ENCODE measurements around the gene MGA.
"Not testable (repeated sequence)": the region's sequence is repeated elsewhere in the genome, so short reads cannot be mapped to it uniquely, and the experiment has no call there.

Gene MGA

DNA sequence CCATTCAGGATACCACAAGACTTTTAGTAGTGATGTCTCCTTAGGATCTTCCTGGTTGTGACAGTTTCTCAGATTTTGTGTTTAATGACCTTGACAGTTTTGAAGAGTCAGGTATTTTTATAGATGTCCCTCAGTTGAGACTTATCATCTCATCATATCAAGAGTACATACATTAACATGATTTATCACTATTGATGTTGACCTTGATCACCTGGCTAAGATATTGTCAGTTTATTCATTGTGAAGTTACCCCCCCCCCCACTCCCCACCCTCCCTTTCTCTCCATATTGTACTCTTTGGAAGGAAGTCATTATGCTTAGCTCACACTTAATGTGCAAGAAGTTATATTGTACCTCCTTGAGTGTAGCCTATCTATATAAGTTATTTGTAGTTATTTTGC lies 42.9 kb downstream of the MGA start:
- in situ Hi-C loops (cut with HindIII; ENCODE audit: low sequenced_read_pairs), result loop anchor here (5.0 kb wide), 2 partner anchors 34 to 36 kb away; no protein-coding TSS in a partner anchor

- in situ Hi-C loops (cut with HindIII; ENCODE audit: low sequenced_read_pairs), result no loop called here
These were observed 52.8 kb downstream of the MGA start for GRCh38 chr15:41713047-41713446.

GRCh38 chr15:41714291-41714690 lies 54.1 kb downstream of the MGA start:
- in situ Hi-C loops (cut with HindIII; ENCODE audit: low sequenced_read_pairs), result no loop called here

GRCh38 chr15:41716864-41717263 lies 56.7 kb downstream of the MGA start:
- in situ Hi-C loops (cut with HindIII; ENCODE audit: low sequenced_read_pairs), result no loop called here

DNA sequence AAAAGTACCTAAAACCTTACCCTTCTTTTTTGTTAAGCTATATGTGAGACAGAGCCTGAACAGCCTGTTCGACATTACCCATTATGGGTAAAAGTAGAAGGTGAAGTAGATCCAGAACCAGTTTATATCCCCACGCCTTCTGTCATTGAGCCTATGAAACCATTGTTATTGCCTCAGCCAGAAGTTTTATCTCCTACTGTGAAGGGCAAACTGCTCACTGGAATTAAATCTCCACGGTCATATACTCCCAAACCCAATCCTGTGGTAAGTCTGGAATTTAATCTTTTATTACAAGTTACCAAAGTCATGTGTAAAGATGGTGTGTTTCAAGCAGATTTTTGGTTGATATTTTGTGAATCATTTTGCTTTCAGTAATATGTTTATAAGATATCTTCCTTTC lies 66.9 kb downstream of the MGA start:
- in situ Hi-C loops (cut with HindIII; ENCODE audit: low sequenced_read_pairs), result no loop called here

GRCh38 chr15:41728061-41728460 lies 67.9 kb downstream of the MGA start:
- in situ Hi-C loops (cut with HindIII; ENCODE audit: low sequenced_read_pairs), result not testable (repeated sequence)

DNA sequence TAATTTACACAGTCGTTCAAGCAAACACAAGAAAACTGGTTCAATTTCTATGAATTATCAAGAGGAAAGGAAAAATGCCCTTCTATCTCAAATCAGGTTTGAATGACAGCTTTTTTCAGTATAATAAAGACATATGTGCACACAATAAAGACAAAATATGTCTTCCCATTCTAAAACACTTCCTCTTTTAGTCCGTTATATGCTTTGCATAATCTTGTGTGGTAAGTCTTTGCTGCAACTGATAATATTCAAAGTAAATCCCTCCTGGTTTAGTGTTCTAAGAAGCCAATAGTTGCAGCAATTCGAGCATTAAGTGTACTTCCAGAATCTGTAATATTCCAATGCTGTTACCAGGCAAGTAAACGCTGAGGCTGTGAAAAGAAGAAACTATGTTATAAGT lies 70.3 kb downstream of the MGA start:
- in situ Hi-C loops (cut with HindIII; ENCODE audit: low sequenced_read_pairs), result no loop called here

GRCh38 chr15:41732483-41732882 lies 72.3 kb downstream of the MGA start:
- in situ Hi-C loops (cut with HindIII; ENCODE audit: low sequenced_read_pairs), result no loop called here

GRCh38 chr15:41734079-41734478 lies 73.9 kb downstream of the MGA start:
- in situ Hi-C loops (cut with HindIII; ENCODE audit: low sequenced_read_pairs), result no loop called here

DNA sequence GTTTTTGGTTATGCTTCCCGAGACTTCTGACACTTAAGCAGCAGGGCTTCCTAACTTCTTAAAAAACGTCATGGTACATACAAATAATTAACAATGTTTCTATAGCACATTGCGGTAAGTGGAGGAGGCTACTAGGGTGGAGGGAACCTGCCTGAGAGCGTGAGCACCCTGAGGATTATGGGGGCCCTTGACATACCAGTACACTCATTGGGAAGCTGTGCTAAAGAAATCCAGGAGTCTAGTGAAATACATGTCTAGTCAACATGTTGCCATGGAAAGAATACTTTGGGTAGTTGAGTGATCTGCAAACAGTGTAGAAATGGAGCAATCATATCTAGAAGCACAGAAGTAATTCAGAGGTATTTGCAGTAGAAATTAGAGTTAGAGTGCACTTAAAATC lies 74.8 kb downstream of the MGA start:
- in situ Hi-C loops (cut with HindIII; ENCODE audit: low sequenced_read_pairs), result loop anchor here (5.0 kb wide), 2 partner anchors 33 to 77 kb away; no protein-coding TSS in a partner anchor

GRCh38 chr15:41735492-41735891 lies 75.3 kb downstream of the MGA start:
- in situ Hi-C loops (cut with HindIII; ENCODE audit: low sequenced_read_pairs), result loop anchor here (5.0 kb wide), 2 partner anchors 33 to 77 kb away; no protein-coding TSS in a partner anchor

GRCh38 chr15:41746802-41747201 lies 86.6 kb downstream of the MGA start:
- in situ Hi-C loops (cut with HindIII; ENCODE audit: low sequenced_read_pairs), result no loop called here

DNA sequence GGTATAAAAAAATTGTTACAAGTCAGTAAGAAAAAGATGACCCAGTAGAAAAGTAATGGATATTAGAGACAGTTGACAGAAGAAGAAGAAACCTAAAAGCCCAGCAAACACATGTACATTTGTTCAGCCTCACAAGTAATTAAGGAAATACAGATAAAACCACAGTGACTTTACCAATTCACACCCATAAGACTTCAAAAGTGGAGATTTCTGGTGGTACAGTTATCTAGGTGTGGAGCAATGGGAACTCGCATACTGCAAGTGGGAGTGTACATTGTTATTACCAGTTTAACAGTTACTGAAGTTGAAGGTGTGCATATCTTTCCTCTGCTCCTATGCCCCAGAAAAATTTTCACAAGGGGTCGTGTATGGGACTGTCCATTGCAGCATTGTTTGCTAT lies 96.0 kb downstream of the MGA start:
- in situ Hi-C loops (cut with HindIII; ENCODE audit: low sequenced_read_pairs), result no loop called here

DNA sequence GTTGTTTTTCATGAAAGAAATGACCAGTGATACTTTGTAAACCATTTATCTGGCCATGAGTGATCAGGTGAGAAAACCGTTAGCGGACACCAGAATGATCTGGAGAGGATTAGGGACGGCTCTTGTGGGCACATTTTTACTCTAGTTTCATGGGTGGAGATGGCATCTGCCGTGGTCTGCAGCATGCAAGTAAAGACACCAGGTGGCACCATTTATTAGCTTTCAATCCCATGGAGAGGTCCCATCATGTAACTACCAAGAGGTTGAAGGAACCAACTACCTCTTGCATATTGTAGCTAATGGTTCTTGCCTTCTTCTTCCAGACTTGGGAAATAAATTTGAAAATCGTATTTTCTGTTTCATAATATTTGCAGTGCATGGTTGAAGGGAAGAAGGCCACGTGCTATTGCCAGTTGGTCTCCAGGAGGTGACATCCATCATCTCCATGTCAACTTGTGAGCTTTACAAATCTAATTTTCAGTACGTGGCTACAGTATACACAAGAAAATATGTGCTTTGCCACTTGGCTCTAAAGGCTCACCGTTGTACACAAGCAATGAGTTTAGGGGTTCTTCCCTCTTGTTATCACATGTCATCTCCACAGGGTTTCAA lies 112.6 kb downstream of the MGA start:
- in situ Hi-C loops (cut with HindIII; ENCODE audit: low sequenced_read_pairs), result no loop called here

DNA sequence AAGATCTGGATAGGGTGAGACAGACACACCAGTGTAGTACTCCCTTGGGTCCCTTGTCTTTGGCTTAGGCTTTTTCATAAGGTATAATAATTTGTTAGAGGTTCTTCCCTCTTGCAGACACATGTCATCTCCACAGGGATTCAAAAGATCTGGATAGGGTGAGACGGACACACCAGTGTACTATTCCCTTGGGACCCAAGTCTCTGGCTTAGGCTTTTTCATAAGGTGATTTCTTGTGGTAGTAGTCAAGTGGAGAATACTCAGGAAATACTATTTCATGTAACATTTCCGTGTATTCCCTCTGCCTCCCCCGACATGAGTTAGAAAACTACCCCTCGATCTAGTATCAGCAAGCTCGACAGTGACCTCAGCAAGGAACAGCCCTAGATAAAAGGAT lies 113.1 kb downstream of the MGA start:
- in situ Hi-C loops (cut with HindIII; ENCODE audit: low sequenced_read_pairs), result no loop called here

GRCh38 chr15:41773729-41774061 lies 113.5 kb downstream of the MGA start:
- in situ Hi-C loops (cut with HindIII; ENCODE audit: low sequenced_read_pairs), result no loop called here

DNA sequence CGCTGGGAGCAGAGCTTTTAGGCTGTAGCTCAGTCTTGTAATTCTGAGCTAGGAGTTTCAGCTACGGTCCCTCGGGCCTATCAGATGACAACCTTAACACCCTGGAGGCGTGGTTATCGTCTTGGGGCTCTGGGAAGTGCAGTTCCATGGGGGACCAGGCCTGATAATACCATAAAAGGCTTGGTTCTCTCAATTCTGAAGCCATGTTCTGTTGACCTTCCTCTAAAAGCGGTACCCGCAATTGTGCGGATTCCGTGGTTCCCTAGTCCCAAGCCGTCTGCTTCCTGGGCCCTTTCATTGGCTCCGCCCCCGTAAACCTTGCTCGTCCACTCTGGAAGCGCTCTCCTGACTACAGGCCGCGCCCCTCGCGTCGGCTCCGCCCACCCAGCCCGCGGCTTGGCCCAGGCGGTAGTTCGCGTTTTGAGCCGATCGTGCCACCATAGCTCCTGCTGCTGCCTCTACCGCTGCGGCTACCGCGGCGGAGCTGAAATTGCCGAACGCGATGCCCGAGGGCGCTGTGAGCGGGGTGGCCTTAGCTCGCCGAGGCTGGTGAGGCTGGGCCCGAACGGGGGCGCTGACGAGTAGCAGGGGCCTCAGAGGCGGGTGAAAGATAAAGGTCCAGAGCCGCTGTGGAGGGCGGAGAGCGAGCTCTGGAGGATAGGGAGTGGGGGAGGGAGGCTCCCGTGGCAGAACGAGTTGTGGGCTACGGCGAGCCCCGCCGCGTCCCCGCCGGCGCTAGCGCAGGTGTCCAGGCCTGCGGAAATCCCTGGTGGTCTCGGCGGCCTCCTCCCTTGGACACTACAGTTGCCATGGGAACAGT lies 114.1 kb downstream of the MGA start, which contains the start of gene MAPKBP1:
MAPKBP1 (plus strand) TSS at position 423 of the 820 bp plus-strand sequence. CDS start 792 bp downstream, outside the sequence.
- in situ Hi-C loops (cut with HindIII; ENCODE audit: low sequenced_read_pairs), result no loop called here

DNA sequence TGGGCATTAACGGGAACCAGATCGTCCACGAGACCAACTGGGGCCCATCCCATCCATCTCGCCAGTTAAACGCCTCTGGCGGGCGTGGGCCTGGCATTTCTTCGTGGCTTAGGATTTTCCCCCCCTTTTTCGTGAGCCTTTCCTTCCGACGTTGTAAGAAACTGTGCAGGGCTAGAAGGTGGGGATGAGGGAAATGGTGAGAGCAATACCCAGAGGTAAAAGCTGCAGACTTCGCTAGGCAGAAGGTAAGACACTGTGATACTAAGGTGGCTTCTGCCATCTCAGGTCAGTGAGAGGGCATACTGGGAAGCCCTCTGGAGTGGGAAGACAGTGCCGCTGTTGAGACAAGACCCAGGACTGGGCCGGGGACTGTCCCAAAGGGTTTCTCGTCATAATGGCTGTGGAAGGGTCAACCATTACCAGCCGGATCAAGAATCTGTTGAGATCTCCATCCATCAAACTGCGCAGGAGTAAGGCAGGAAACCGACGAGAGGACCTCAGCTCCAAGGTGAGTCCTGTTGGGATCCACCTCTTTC lies 114.7 kb downstream of the MGA start:
- in situ Hi-C loops (cut with HindIII; ENCODE audit: low sequenced_read_pairs), result loop anchor here (5.0 kb wide), 1 partner anchor 37 kb away; no protein-coding TSS in a partner anchor

- in situ Hi-C loops (cut with HindIII; ENCODE audit: low sequenced_read_pairs), result loop anchor here (5.0 kb wide), 1 partner anchor 37 kb away; no protein-coding TSS in a partner anchor
These were observed 115.4 kb downstream of the MGA start for GRCh38 chr15:41775651-41776050.

DNA sequence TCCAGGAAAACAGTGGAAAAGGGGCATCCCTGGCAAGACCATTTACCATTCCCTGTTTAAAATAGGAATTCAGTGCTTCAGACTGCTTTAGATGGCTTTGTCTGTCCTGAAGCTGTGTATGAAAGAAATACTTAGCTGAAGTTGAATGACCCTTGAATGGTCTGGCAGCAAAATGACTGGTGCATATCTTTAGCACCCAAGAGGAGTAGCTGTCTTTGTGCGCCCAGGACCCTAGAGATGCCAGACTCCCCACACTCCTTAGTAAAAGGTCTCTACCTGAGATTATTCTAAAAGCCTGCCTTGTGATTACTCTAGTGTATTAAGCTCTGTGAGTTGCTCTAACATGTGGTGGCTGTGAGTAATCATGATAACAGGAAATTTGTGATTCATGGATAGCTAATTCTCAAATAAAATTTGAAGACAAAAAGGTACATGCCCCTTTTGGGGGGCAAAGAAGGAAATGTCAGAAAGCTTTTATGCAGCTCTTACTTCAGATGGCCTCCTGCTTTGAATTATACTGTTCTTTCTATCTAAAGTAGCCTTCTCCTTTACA lies 117.3 kb downstream of the MGA start:
- in situ Hi-C loops (cut with HindIII; ENCODE audit: low sequenced_read_pairs), result loop anchor here (5.0 kb wide), 1 partner anchor 35 kb away; no protein-coding TSS in a partner anchor

- in situ Hi-C loops (cut with HindIII; ENCODE audit: low sequenced_read_pairs), result loop anchor here (5.0 kb wide), 1 partner anchor 34 kb away; no protein-coding TSS in a partner anchor
These were observed 118.3 kb downstream of the MGA start for GRCh38 chr15:41778521-41778920.
